K562 (cell line): Measurements from ENCODE around the gene CNNM4. TPM values are rescaled to one million over a fixed set of nuclear protein-coding genes. Genes with fewer than 3 reads are reported as not detected.

ENCODE experiments used
- BCLAF1 ChIP-seq, 2 experiments: fragments of 450-650 bp in 1 of 2; IDR thresholded peaks; 2 replicates each; pipeline ENCODE4 v1.6.1; 2011 to 2017; ENCODE audit warnings: low read depth in 2 of 2, antibody characterized with exemption in 1 of 2, borderline replicate concordance in 1 of 2, low read length in 1 of 2, mild to moderate bottlenecking in 1 of 2, mixed read lengths in 1 of 2; ENCODE audit not compliant: control insufficient read depth in 1 of 2
- CBFB ChIP-seq: sonication (generic); formaldehyde crosslinking; IDR thresholded peaks from 2 replicates; pipeline ENCODE4 v1.4.0; 2020; ENCODE audit warnings: mild to moderate bottlenecking, missing genetic modification reagents
- CREBBP ChIP-seq: IDR thresholded peaks from one replicate; pipeline ENCODE4 v1.6.1; 2012; ENCODE audit warnings: low read depth, mild to moderate bottlenecking, control low read depth, inconsistent platforms, low read length
- ESRRA ChIP-seq: fragments of 450-650 bp; IDR thresholded peaks from 2 replicates; pipeline ENCODE4 v1.6.1; 2014; ENCODE audit warnings: low read depth, mild to moderate bottlenecking, moderate library complexity, borderline replicate concordance
- MAFK ChIP-seq: IDR thresholded peaks from 2 replicates; pipeline ENCODE4 v1.6.1; 2011; ENCODE audit warnings: low read length, improper control_type of control experiment
- NR0B1 ChIP-seq: fragments of 450-650 bp; IDR thresholded peaks from one replicate; pipeline ENCODE4 v1.6.1; 2018; ENCODE audit warnings: mild to moderate bottlenecking, moderate library complexity; ENCODE audit not compliant: partially characterized antibody
- RBM17 ChIP-seq: fragments of 200-400 bp; formaldehyde crosslinking; IDR thresholded peaks from 2 replicates; pipeline ENCODE4 v1.6.1; 2017; ENCODE audit warnings: low read depth, mild to moderate bottlenecking, low read length, borderline replicate concordance
- RBM22 ChIP-seq: fragments of 200-400 bp; formaldehyde crosslinking; IDR thresholded peaks from 2 replicates; pipeline ENCODE4 v1.6.1; 2018; ENCODE audit warnings: low read length, low read depth; ENCODE audit not compliant: poor library complexity, severe bottlenecking
- SMARCB1 ChIP-seq: IDR thresholded peaks from 2 replicates; pipeline ENCODE4 v1.6.1; 2011; ENCODE audit warnings: improper control_type of control experiment, low read depth; ENCODE audit not compliant: insufficient read length
- TEAD1 ChIP-seq, 2 experiments: fragments of 450-650 bp in 1 of 2; sonication (generic) in 1 of 2; formaldehyde crosslinking; IDR thresholded peaks; 2 replicates each; pipeline versions ENCODE4 v1.4.0 to v1.8.0; 2020 to 2022; ENCODE audit warnings: mild to moderate bottlenecking in 2 of 2, missing genetic modification reagents in 1 of 2
- ZNF609 ChIP-seq: sonication (generic); formaldehyde crosslinking; IDR thresholded peaks from 2 replicates; pipeline ENCODE4 v1.8.1; 2023; ENCODE audit warnings: missing genetic modification reagents, mild to moderate bottlenecking, borderline replicate concordance
- ZNF655 ChIP-seq: fragments of 250-450 bp; sonication (Bioruptor Pico); IDR thresholded peaks from 2 replicates; pipeline ENCODE4 v1.5.0; 2021
- ZNF699 ChIP-seq: fragments of 250-450 bp; sonication (Bioruptor Pico); IDR thresholded peaks from 2 replicates; pipeline ENCODE4 v1.8.0; 2021; ENCODE audit warnings: mild to moderate bottlenecking, moderate library complexity; ENCODE audit not compliant: insufficient replicate concordance
- ZNF780A ChIP-seq: fragments of 250-450 bp; sonication (Bioruptor Pico); IDR thresholded peaks from 2 replicates; pipeline ENCODE4 v1.5.0; 2021; ENCODE audit warnings: mild to moderate bottlenecking
- polyA plus RNA-seq, 8 experiments: library from polyadenylated mRNA; depleted of rRNA in 4 of 8; stranded (reverse) in 5 of 8; unstranded in 3 of 8; fragments of >200 nt; fragmentation: Nextera tagmentation in 2 of 8; fragmentation: Illumina TruSeq in 1 of 8; extraction: Ambion mirVana in 2 of 8; extraction: Trizol in 1 of 8; gene quantifications; 2 replicates each; pipeline versions ENCODE4 v1.2.1 to v1.2.3, GENCODE V29; 2011 to 2014; ENCODE audit warnings: inconsistent platforms in 1 of 8, missing spikeins in 1 of 8
- total RNA-seq, 7 experiments: library from RNA; depleted of rRNA in 6 of 7; stranded (reverse); fragments of >200 nt in 6 of 7; fragmentation: Illumina TruSeq in 2 of 7; extraction: Trizol in 2 of 7; gene quantifications; 2 replicates each; pipeline versions ENCODE4 v1.2.1 to v1.2.3, GENCODE V29; 2011 to 2021; ENCODE audit warnings: low replicate concordance in 1 of 7

The CNNM4 gene
- total and polyA plus RNA-seq, 9 of the 15 experiments (the other 6 are each of a cell fraction or from before 2014, with no cell fraction given): 0.96 to 6.3 (median 2.8) TPM

- TF ChIP-seq CBFB (CRISPR knock-in tag) (no peak), RBM22 (peak; percentile 59), TEAD1 (CRISPR knock-in tag; IDR thresholded peaks at IDR 0.05) (0 out of 4 replicates have a peak, but pooled peaks of 1 of the 2 experiments have one; percentile 21), ZNF609 (CRISPR knock-in tag) (no peak), BCLAF1 (IDR thresholded peaks at IDR 0.05; ENCODE audit: borderline replicate concordance in 1 of 2, control insufficient read depth in 1 of 2, low read depth in 2 of 2, low read length in 1 of 2) (no peak), MAFK (no peak), RBM17 (no peak), ZNF699 (no peak), ZNF780A (CRISPR knock-in tag) (no peak), CREBBP (no peak), SMARCB1 (no peak), ZNF655 (CRISPR knock-in tag) (no peak), NR0B1 (no peak), ESRRA (peak; percentile 58; the same call in 1 of the 2 replicates)
These were observed 97.1 kb downstream of the CNNM4 start, which contains the start of gene ANKRD39 (continued) for GRCh38 chr2:96857667-96858372.
